K562 (cell line): Measurements from ENCODE around the gene SORCS2. TPM values are rescaled to one million over a fixed set of nuclear protein-coding genes. Genes with fewer than 3 reads are reported as not detected.

Experiments used
- CBFA2T2 ChIP-seq: fragments of 450-650 bp; conservative IDR thresholded peaks from 2 replicates; pipeline ENCODE4 v1.6.1; 2017; ENCODE audit warnings: mild to moderate bottlenecking
- CEBPB ChIP-seq: fragments of 450-650 bp; IDR thresholded peaks from 2 replicates; pipeline ENCODE4 v1.6.1; 2016; ENCODE audit warnings: missing genetic modification characterization, missing compliant biosample characterization
- E2F6 ChIP-seq, 2 experiments: IDR thresholded peaks; 2 replicates each; pipeline ENCODE4 v1.6.1; 2011; ENCODE audit warnings: borderline replicate concordance in 1 of 2, control low read depth in 1 of 2, low read depth in 1 of 2, low read length in 1 of 2, mild to moderate bottlenecking in 1 of 2, mixed read lengths in 1 of 2, moderate library complexity in 1 of 2; ENCODE audit not compliant: insufficient read depth in 1 of 2, insufficient read length in 1 of 2, poor library complexity in 1 of 2, severe bottlenecking in 1 of 2; ENCODE audit errors: extremely low read depth in 1 of 2
- EP400 ChIP-seq: fragments of 450-650 bp; IDR thresholded peaks from 2 replicates; pipeline ENCODE4 v1.6.1; 2017; ENCODE audit warnings: antibody characterized with exemption, mild to moderate bottlenecking, moderate library complexity
- FOXA3 ChIP-seq, 2 experiments: fragments of 450-650 bp in 1 of 2; sonication (generic) in 1 of 2; formaldehyde crosslinking; IDR thresholded peaks in 1 of 2; conservative IDR thresholded peaks in 1 of 2; 2 replicates each; pipeline versions ENCODE4 v1.4.0 to v1.8.0; 2020 to 2022; ENCODE audit warnings: mild to moderate bottlenecking in 2 of 2, missing genetic modification reagents in 1 of 2
- L3MBTL2 ChIP-seq: fragments of 450-650 bp; IDR thresholded peaks from 2 replicates; pipeline ENCODE4 v1.6.1; 2016; ENCODE audit warnings: mild to moderate bottlenecking, moderate library complexity
- RBM22 ChIP-seq: fragments of 200-400 bp; formaldehyde crosslinking; IDR thresholded peaks from 2 replicates; pipeline ENCODE4 v1.6.1; 2018; ENCODE audit warnings: low read length, low read depth; ENCODE audit not compliant: poor library complexity, severe bottlenecking
- REST ChIP-seq, 2 experiments: fragments of 450-650 bp; formaldehyde crosslinking in 1 of 2; IDR thresholded peaks; 2 replicates each; pipeline versions ENCODE4 v1.4.0 to v1.6.1; 2014 to 2020; ENCODE audit warnings: mild to moderate bottlenecking in 2 of 2, borderline replicate concordance in 1 of 2, low read depth in 1 of 2
- ZNF589 ChIP-seq: fragments of 200-800 bp; sonication (Bioruptor generic); IDR thresholded peaks from 2 replicates; pipeline ENCODE4 v1.6.1; 2016; ENCODE audit warnings: low read depth, missing genetic modification characterization, missing compliant biosample characterization
- polyA plus RNA-seq, 8 experiments: library from polyadenylated mRNA; depleted of rRNA in 4 of 8; stranded (reverse) in 5 of 8; unstranded in 3 of 8; fragments of >200 nt; fragmentation: Nextera tagmentation in 2 of 8; fragmentation: Illumina TruSeq in 1 of 8; extraction: Ambion mirVana in 2 of 8; extraction: Trizol in 1 of 8; gene quantifications; 2 replicates each; pipeline versions ENCODE4 v1.2.1 to v1.2.3, GENCODE V29; 2011 to 2014; ENCODE audit warnings: inconsistent platforms in 1 of 8, missing spikeins in 1 of 8
- total RNA-seq, 7 experiments: library from RNA; depleted of rRNA in 6 of 7; stranded (reverse); fragments of >200 nt in 6 of 7; fragmentation: Illumina TruSeq in 2 of 7; extraction: Trizol in 2 of 7; gene quantifications; 2 replicates each; pipeline versions ENCODE4 v1.2.1 to v1.2.3, GENCODE V29; 2011 to 2021; ENCODE audit warnings: low replicate concordance in 1 of 7

SORCS2 gene
- total and polyA plus RNA-seq, 9 of the 15 experiments (the other 6 are each of a cell fraction or from before 2014, with no cell fraction given) = not detected

GRCh38 chr4:7752649-7753048, 560.3 kb downstream of the SORCS2 start (continued):
- TF ChIP-seq REST (IDR thresholded peaks at IDR 0.05; ENCODE audit: borderline replicate concordance) (peak; percentile 49; the same call in 1 of the 2 replicates), REST (CRISPR knock-in tag; IDR thresholded peaks at IDR 0.05; ENCODE audit: low read depth) (no peak), FOXA3 (CRISPR knock-in tag; conservative IDR thresholded peaks at IDR 0.05 in 1 of 2, IDR thresholded peaks at IDR 0.05 in 1 of 2) (no peak), L3MBTL2 (peak; percentile 92), E2F6 (IDR thresholded peaks at IDR 0.05; ENCODE audit: borderline replicate concordance in 1 of 2, extremely low read depth in 1 of 2, insufficient read depth in 1 of 2, insufficient read length in 1 of 2, low read depth in 1 of 2, low read length in 1 of 2, poor library complexity in 1 of 2, severe bottlenecking in 1 of 2) (peak in 1 of 2 experiments; percentile 61), RBM22 (no peak), CEBPB (tag) (no peak), CBFA2T2 (peak; percentile 63), ZNF589 (CRISPR knock-in tag) (0 out of 2 replicates have a peak, but pooled peaks have one; percentile 44), EP400 (no peak)
